ENCODE data around the gene EFEMP2. TPM values are rescaled to one million over a fixed set of nuclear protein-coding genes. Genes with fewer than 3 reads are reported as not detected.

Gene EFEMP2
- total RNA-seq, 2 donors from 2014 or later = 16.2 to 25.4 TPM

DNA sequence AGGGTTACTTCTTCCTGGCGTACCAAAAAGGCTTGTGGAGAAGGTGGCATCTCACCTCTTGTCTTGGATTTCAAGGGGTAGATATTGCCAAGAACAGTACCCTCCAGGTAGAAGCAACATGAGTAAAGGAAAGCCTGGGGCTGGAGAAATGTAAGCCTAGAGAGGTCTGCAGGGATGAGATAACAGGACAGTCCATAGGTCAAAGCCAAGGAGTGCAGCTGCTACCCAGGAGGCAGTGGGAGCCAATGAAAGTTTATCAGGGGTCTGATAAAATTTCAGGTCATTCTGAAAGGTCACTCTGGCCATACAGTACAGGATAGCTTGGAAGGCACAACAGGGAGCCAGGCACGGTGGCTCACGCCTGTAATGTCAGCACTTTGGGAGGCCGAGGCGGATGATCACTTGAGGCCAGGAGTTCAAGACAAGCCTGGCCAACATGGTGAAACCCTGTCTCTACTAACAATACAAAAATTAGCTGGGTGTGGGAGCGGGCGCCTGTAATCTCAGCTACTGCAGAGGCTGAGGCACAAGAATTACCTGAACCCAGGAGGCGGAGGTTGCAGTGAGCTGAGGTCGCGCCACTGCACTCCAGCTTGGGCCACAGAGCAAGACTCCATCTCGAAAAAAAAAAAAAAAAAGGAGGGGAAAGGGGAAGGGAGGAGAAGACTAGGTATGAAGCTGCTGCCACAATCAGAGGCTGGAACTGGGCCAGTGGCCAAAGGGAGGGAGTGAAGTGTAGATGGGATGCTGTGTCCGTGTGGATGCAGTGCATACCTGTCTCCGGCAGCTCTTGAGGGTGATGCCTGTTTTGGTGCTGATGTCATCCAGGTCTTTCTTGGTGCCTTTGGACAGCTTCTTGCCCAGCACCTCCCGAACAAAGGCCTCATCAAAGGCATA, 14.5 kb upstream of the EFEMP2 start:
- H3K4me3 ChIP-seq = no peak overlapping the region
- ATAC-seq (no peak), DNase-seq (no peak)
- intact Hi-C loops (cut with DNase I) = no loop called here
- H3K9me3 ChIP-seq = no peaks in the 10 kb centered on the region
- H3K27ac ChIP-seq = peak overlapping the region in 2 of 4 donors; percentile 85 to 91
- H3K36me3 ChIP-seq (replicated peaks in 1 of 2; ENCODE audit: insufficient read depth in 1 of 2, low read depth in 2 of 2) = peaks cover 0 to 7% of the 10 kb centered on the region in 2 donors
- 78 to 85% methylated on average over 13 to 14 of the region's 14 CpGs for WGBS, 2 donors
- no peaks in the 10 kb centered on the region for H3K27me3 ChIP-seq
- TF ChIP-seq CTCF (IDR thresholded peaks at IDR 0.05) (no peak), POLR2A (IDR thresholded peaks at IDR 0.05) (no peak)
- peaks cover 49% of the 10 kb centered on the region for H3K4me1 ChIP-seq

GRCh38 chr11:65885808-65886536, 13.4 kb upstream of the EFEMP2 start:
- Histone ChIP-seq H3K27ac (no peak overlapping the region), H3K36me3 (replicated peaks in 1 of 2; ENCODE audit: insufficient read depth in 1 of 2, low read depth in 2 of 2) (peaks cover 0 to 7% of the 10 kb centered on the region in 2 donors), H3K9me3 (no peaks in the 10 kb centered on the region), H3K4me1 (peaks cover 38% of the 10 kb centered on the region), H3K27me3 (no peaks in the 10 kb centered on the region), H3K4me3 (no peak overlapping the region)
- ATAC-seq (no peak), DNase-seq (no peak)
- 86% methylated on average over 12 of the region's 12 CpGs for WGBS, 2 donors
- TF ChIP-seq POLR2A (IDR thresholded peaks at IDR 0.05) = no peak
- TF ChIP-seq CTCF (IDR thresholded peaks at IDR 0.05) = no peak
- intact Hi-C loops (cut with DNase I) = no loop called here

DNA sequence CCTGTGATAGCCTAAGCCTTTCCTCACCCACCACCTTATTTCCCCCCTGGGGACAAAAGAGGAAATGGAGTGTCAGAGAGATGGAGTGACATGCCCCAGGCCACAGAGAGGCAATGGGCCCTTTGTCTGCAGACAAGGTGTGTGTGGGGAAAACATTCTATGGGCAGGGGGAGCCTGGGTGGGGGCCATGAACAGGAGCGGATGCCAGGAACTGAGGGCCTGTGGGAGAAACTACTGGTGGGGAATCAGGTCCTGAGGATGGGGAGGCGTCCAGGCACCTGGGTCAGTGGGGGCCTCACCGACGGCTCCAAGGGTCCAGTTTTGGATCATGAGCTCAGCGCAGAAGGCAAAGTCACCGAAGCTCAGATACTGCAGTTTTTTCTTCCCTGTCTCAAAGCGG, 12.6 kb upstream of the EFEMP2 start:
- TF ChIP-seq CTCF (IDR thresholded peaks at IDR 0.05) (no peak), POLR2A (IDR thresholded peaks at IDR 0.05) (no peak)
- H3K27ac ChIP-seq = no peak overlapping the region
- intact Hi-C loops (cut with DNase I) = no loop called here
- peaks cover 32% of the 10 kb centered on the region for H3K4me1 ChIP-seq
- H3K9me3 ChIP-seq = no peaks in the 10 kb centered on the region
- peaks cover 0 to 7% of the 10 kb centered on the region in 2 donors for H3K36me3 ChIP-seq (replicated peaks in 1 of 2; ENCODE audit: insufficient read depth in 1 of 2, low read depth in 2 of 2)
- 76 to 87% methylated on average over 5 to 7 of the region's 7 CpGs for WGBS, 2 donors
- no peak overlapping the region for H3K4me3 ChIP-seq
- no peak for ATAC-seq
- no peaks in the 10 kb centered on the region for H3K27me3 ChIP-seq
- no peak for DNase-seq

DNA sequence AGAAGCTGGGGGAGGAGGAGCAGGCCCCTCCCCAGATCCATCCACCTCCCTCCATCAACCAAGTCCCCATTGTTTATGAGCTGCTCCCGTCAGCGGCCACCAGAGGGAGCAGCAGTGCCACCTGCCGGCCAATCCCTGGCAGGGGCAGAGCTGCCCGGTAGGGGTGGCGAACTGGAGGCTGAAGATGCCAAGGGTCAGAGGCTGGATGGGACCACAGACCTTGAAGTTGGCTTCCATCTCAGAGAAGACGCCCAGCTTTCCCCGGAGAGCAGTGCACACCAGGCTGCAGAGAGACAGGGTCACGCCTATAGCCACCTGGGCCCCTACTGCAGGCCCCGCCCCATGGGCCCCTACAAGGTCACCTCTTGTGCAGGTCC, 12.1 kb upstream of the EFEMP2 start:
- peaks cover 27% of the 10 kb centered on the region for H3K4me1 ChIP-seq
- H3K36me3 ChIP-seq (replicated peaks in 1 of 2; ENCODE audit: insufficient read depth in 1 of 2, low read depth in 2 of 2) = peaks cover 0 to 7% of the 10 kb centered on the region in 2 donors
- H3K4me3 ChIP-seq = no peak overlapping the region
- ATAC-seq = peak; percentile 37
- DNase-seq = peak; percentile 75 to 82 (median 80)
- TF ChIP-seq POLR2A (IDR thresholded peaks at IDR 0.05) (no peak), CTCF (IDR thresholded peaks at IDR 0.05) (peak; percentile 97 to 100 (median 99))
- no peaks in the 10 kb centered on the region for H3K27me3 ChIP-seq
- no peak overlapping the region for H3K27ac ChIP-seq
- 0 to 18% methylated on average over 3 to 9 of the region's 9 CpGs for WGBS, 2 donors
- no peaks in the 10 kb centered on the region for H3K9me3 ChIP-seq
- intact Hi-C loops (cut with DNase I) = loop anchor here (5.0 kb wide), 1 partner anchor 98 kb away; no protein-coding TSS in a partner anchor
